Keratinocyte (primary cell): ENCODE results near the gene GPX2. TPM values are rescaled to one million over a fixed set of nuclear protein-coding genes. Genes with fewer than 3 reads are reported as not detected.

Experiments
- DNase-seq: peaks from one replicate; pipeline ENCODE4 v3.0.0-alpha.2; 2011; ENCODE audit warnings: low read depth, missing footprints, low spot score
- FAIRE-seq: peaks from 2 replicates; lab custom pipeline; 2011; peaks lifted over from hg19 to GRCh38; lab: Jason Lieb, UNC
- H2AFZ ChIP-seq: 2 replicates; pipeline ENCODE4 v1.6.0; 2012; ENCODE audit warnings: low read length, control low read depth, inconsistent platforms; ENCODE audit not compliant: control insufficient read depth
- H3K27ac ChIP-seq: 2 replicates; pipeline ENCODE4 v1.5.1; 2011; ENCODE audit warnings: low read length; ENCODE audit not compliant: control insufficient read depth, insufficient read depth
- H3K27me3 ChIP-seq: 3 replicates; pipeline ENCODE4 v1.6.0; 2011; ENCODE audit warnings: low read length; ENCODE audit not compliant: control insufficient read depth, insufficient read depth; ENCODE audit errors: extremely low read depth
- H3K36me3 ChIP-seq, 2 experiments: 2 replicates in 1 of 2; 3 replicates in 1 of 2; pipeline ENCODE4 v1.5.1; 2011; ENCODE audit warnings: low read length in 2 of 2, mild to moderate bottlenecking in 1 of 2; ENCODE audit not compliant: control insufficient read depth in 2 of 2, insufficient read depth in 2 of 2; ENCODE audit errors: extremely low read depth in 1 of 2
- H3K4me1 ChIP-seq: 3 replicates; pipeline ENCODE4 v1.5.1; 2011; ENCODE audit warnings: low read length; ENCODE audit not compliant: control insufficient read depth, insufficient read depth; ENCODE audit errors: extremely low read depth
- H3K4me2 ChIP-seq: 3 replicates; pipeline ENCODE4 v1.6.0; 2011; ENCODE audit warnings: low read depth, low read length; ENCODE audit not compliant: control insufficient read depth, insufficient read depth; ENCODE audit errors: extremely low read depth
- H3K4me3 ChIP-seq, 3 experiments: fragments of 200-600 bp in 1 of 3; sonication (generic) in 1 of 3; 2 replicates in 2 of 3; 3 replicates in 1 of 3; pipeline ENCODE4 v1.5.1; 2011 to 2016; ENCODE audit warnings: low read length in 3 of 3, mild to moderate bottlenecking in 3 of 3, control low read depth in 2 of 3, inconsistent platforms in 1 of 3, low read depth in 1 of 3, mixed read lengths in 1 of 3, mixed run types in 1 of 3, moderate library complexity in 1 of 3; ENCODE audit not compliant: control insufficient read depth in 2 of 3, insufficient read depth in 2 of 3; ENCODE audit errors: extremely low read depth in 1 of 3
- H3K79me2 ChIP-seq: 2 replicates; pipeline ENCODE4 v1.6.0; 2012; ENCODE audit warnings: low read length; ENCODE audit not compliant: control insufficient read depth, insufficient read depth
- H3K9ac ChIP-seq: 3 replicates; pipeline ENCODE4 v1.6.0; 2011; ENCODE audit warnings: low read length; ENCODE audit not compliant: control insufficient read depth, insufficient read depth; ENCODE audit errors: extremely low read depth
- H3K9me1 ChIP-seq: 3 replicates; pipeline ENCODE4 v1.6.0; 2011; ENCODE audit warnings: low read length; ENCODE audit not compliant: control insufficient read depth, insufficient read depth; ENCODE audit errors: extremely low read depth
- H3K9me3 ChIP-seq: 2 replicates; pipeline ENCODE4 v1.5.1; 2012; ENCODE audit warnings: low read depth, low read length; ENCODE audit not compliant: control insufficient read depth
- H4K20me1 ChIP-seq: 3 replicates; pipeline ENCODE4 v1.6.0; 2011; ENCODE audit warnings: low read length; ENCODE audit not compliant: control insufficient read depth, insufficient read depth; ENCODE audit errors: extremely low read depth
- EZH2 ChIP-seq: IDR thresholded peaks from one replicate; pipeline ENCODE4 v1.6.1; 2012; ENCODE audit warnings: inconsistent platforms, mild to moderate bottlenecking, low read length, moderate library complexity
- dilution Hi-C: fragments of 300-500 bp; cut with MboI; formaldehyde crosslinking; loops from one replicate; pipeline ENCODE4 v1.7.0; 2020; ENCODE audit warnings: low sequenced_read_pairs; ENCODE audit not compliant: extremely low pct_ligation_motif_present
- polyA plus RNA-seq, 5 experiments: library from polyadenylated mRNA; depleted of rRNA in 3 of 5; stranded (reverse) in 3 of 5; stranded (forward) in 1 of 5; unstranded in 1 of 5; fragments of >200 nt; gene quantifications; 1 replicate in 1 of 5; 2 replicates in 3 of 5; 3 replicates in 1 of 5; pipeline versions ENCODE4 v1.2.1 to v1.2.3, GENCODE V29; 2011 to 2012; ENCODE audit warnings: missing spikeins in 2 of 5, low read depth in 1 of 5, low replicate concordance in 1 of 5
- TF ChIP-seq, protein P1 (sequence below), 3 experiments: IDR thresholded peaks in 1 of 3; conservative IDR thresholded peaks in 1 of 3; optimal IDR thresholded peaks in 1 of 3; 2 replicates in 2 of 3; 3 replicates in 1 of 3; pipeline versions ENCODE3 to v1.5.1; 2011; ENCODE audit warnings: low read length in 3 of 3, mild to moderate bottlenecking in 3 of 3, moderate library complexity in 2 of 3, control low read depth in 1 of 3, inconsistent platforms in 1 of 3; ENCODE audit not compliant: insufficient read depth in 2 of 3; ENCODE audit errors: extremely low read depth in 1 of 3

Gene GPX2
- polyA plus RNA-seq, 1 donor (not counting 4 experiments of a cell fraction or from before 2014, with no cell fraction given) = 47.0 TPM

DNA sequence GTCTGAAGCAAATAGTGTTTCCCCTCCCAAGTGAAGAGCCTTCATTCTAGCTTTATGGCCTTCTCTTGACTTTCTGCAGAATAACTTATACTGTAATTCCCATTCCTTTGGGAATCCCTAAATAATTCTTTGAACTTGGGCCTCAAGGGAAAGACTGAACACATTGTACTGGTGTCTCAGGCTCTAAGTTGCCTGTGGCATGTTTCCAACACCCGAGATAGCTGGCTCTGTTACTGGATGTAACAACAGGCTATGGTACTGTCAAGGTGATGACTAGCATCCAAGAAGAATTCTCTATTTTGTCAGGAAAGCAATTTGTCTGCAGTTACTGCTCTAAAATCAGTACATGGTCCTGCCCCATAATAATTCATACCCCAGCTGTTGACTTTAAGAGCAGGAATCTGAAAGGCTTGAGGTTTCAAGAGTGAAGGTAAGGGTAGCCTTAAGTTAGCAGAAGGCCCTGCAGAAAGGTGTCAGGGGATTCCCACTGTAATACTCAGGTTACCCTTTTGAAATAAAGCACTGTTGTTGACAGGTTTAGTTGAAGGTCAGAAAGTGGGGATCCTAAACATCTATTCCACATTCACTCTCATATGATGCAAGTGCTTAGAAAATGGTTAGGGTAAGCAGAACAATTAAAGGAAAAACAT lies 5.2 kb downstream of the GPX2 start:
- H3K9me3 ChIP-seq = no peaks in the 10 kb centered on the region
- H4K20me1 ChIP-seq = no peaks in the 10 kb centered on the region
- H3K27ac ChIP-seq = no peak overlapping the region
- peaks cover 3 to 11% of the 10 kb centered on the region in 2 experiments for H3K36me3 ChIP-seq
- no peak for FAIRE-seq
- no peaks in the 10 kb centered on the region for H3K27me3 ChIP-seq
- H3K9ac ChIP-seq = no peak overlapping the region
- H3K4me1 ChIP-seq = peaks cover 5% of the 10 kb centered on the region
- no peaks in the 10 kb centered on the region for H3K9me1 ChIP-seq
- H3K4me3 ChIP-seq = no peak overlapping the region
- no peak overlapping the region for H3K4me2 ChIP-seq
- no peak for DNase-seq
- no peak for TF ChIP-seq EZH2
- TF ChIP-seq, protein P1, sequence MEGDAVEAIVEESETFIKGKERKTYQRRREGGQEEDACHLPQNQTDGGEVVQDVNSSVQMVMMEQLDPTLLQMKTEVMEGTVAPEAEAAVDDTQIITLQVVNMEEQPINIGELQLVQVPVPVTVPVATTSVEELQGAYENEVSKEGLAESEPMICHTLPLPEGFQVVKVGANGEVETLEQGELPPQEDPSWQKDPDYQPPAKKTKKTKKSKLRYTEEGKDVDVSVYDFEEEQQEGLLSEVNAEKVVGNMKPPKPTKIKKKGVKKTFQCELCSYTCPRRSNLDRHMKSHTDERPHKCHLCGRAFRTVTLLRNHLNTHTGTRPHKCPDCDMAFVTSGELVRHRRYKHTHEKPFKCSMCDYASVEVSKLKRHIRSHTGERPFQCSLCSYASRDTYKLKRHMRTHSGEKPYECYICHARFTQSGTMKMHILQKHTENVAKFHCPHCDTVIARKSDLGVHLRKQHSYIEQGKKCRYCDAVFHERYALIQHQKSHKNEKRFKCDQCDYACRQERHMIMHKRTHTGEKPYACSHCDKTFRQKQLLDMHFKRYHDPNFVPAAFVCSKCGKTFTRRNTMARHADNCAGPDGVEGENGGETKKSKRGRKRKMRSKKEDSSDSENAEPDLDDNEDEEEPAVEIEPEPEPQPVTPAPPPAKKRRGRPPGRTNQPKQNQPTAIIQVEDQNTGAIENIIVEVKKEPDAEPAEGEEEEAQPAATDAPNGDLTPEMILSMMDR (optimal IDR thresholded peaks at IDR 0.05 in 1 of 3, IDR thresholded peaks at IDR 0.05 in 1 of 3, conservative IDR thresholded peaks at IDR 0.05 in 1 of 3; ENCODE audit: extremely low read depth in 1 of 3, insufficient read depth in 2 of 3, low read length in 3 of 3) = no peak
- H3K79me2 ChIP-seq = peaks cover 1% of the 10 kb centered on the region
- H2AFZ ChIP-seq = no peak overlapping the region
- dilution Hi-C loops = no loop called here

GRCh38 chr14:64935508-64935907 lies 7.0 kb downstream of the GPX2 start:
- H3K36me3 ChIP-seq = peaks cover 5 to 21% of the 10 kb centered on the region in 2 experiments
- no peaks in the 10 kb centered on the region for H3K9me3 ChIP-seq
- no peaks in the 10 kb centered on the region for H3K9me1 ChIP-seq
- no peak for DNase-seq
- H3K4me2 ChIP-seq = no peak overlapping the region
- dilution Hi-C loops = no loop called here
- no peaks in the 10 kb centered on the region for H3K27me3 ChIP-seq
- H3K27ac ChIP-seq = no peak overlapping the region
- no peaks in the 10 kb centered on the region for H4K20me1 ChIP-seq
- H3K9ac ChIP-seq = no peak overlapping the region
- no peaks in the 10 kb centered on the region for H3K4me1 ChIP-seq
- H2AFZ ChIP-seq = no peak overlapping the region
- H3K79me2 ChIP-seq = no peaks in the 10 kb centered on the region
- FAIRE-seq = no peak
- TF ChIP-seq, protein P1 (optimal IDR thresholded peaks at IDR 0.05 in 1 of 3, IDR thresholded peaks at IDR 0.05 in 1 of 3, conservative IDR thresholded peaks at IDR 0.05 in 1 of 3; ENCODE audit: extremely low read depth in 1 of 3, insufficient read depth in 2 of 3, low read length in 3 of 3) = no peak
- TF ChIP-seq EZH2 = no peak
- H3K4me3 ChIP-seq = no peak overlapping the region
